GM18909 (cell line): ENCODE data around the gene RPSA.
"Not testable (repeated sequence)": the region's sequence is repeated elsewhere in the genome, so short reads cannot be mapped to it uniquely, and the experiment has no call there.

Source experiments
- ATAC-seq: cut with Tn5 transposase; IDR thresholded peaks from one replicate; pipeline ENCODE4 v1.9.1; 2021; ENCODE audit warnings: mild to moderate bottlenecking; ENCODE audit not compliant: unreplicated experiment, poor library complexity

The RPSA gene

DNA sequence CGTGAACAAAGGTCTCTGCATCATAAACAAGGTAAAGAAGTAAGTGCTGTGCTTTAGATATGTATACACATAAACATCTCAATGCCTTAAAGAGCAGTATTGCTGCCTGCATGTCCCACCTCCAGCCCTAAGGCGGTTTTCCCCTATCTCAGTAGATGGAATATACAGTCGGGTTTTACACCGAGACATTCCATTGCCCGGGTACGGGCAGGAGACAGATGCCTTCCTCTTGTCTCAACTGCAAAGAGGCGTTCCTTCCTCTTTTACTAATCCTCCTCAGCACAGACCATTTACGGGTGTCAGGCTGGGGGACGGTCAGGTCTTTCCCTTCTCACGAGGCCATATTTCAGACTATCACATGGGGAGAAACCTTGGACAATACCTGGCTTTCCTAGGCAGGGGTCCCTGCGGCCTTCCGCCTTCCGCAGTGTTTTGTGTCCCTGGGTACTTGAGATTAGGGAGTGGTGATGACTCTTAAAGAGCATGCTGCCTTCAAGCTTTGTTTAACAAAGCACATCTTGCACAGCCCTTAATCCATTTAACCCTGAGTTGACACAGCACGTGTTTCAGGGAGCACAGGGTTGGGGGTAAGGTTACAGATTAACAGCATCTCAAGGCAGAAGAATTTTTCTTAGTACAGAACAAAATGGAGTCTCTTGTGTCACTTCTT lies 12.2 kb downstream of the RPSA start:
- not testable (repeated sequence) for ATAC-seq

DNA sequence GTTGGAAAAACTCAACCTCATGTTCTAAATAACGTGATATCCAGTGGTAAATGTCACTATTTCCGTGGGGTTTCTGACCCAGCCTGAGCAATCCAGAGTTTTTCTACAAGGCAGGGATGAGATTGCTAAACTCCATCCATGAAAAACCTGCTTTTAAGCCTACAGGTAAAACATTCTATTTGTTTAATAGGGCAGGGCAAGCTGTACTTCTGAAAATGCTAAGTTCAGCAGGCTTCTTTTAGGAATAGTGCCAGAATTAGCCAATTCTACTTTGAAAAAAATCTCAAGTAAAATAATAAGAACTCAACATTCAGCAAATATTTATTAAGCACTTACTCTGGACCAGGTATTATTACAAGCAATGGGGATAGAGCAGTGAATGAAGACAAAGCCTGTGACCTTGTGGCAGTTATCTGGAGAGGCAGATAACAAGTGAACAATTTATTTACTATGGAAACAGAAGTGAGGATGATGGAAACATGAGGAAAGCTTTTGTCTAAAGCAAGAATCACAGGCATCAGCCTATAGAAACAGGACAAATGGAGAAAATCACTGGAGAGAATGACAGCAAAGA lies 13.3 kb downstream of the RPSA start:
- ATAC-seq: no peak

DNA sequence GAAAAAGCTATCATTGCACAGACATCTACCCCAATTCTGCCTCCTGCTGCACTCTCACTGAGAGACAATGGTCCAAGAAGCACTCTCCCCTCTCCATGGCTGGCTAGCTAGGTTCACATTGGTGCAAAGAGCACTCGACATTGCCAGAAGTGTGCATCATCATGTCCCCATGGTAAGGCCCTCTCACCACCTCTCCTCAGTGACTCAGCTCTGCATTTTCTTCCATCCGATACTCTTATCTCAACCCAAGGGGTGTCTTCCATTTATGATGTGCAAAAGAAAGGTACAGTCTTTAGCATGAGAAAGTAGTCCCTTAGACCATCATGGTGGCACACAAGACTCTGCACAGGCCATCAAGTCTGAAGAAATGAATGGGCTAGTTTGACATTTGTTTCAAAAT lies 14.0 kb downstream of the RPSA start:
- no peak for ATAC-seq

DNA sequence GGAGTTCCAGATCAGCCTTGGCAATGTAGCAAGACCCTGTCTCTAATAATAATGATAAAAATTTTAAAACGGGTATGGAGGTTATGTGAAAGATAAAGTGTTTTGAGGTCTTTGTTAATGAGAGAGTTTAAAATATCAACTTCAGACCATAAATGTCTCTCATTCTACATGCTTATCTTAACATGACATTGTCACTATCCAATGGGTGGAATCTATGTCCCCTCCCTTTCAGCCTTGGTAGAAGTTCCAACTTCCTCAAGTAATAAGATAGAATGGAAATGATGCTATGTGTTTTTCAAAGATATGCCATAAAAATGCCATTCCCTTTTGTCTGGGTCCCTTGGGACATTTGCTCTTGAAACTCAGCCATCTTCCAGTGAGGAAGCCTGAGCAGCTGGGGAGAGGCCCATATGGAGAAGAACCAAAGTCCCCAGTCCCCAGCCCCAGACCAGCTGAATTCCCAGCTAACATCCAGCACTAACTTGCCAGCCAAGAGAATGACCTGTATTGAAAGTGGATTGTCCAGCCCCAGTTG lies 17.0 kb downstream of the RPSA start:
- no peak for ATAC-seq

DNA sequence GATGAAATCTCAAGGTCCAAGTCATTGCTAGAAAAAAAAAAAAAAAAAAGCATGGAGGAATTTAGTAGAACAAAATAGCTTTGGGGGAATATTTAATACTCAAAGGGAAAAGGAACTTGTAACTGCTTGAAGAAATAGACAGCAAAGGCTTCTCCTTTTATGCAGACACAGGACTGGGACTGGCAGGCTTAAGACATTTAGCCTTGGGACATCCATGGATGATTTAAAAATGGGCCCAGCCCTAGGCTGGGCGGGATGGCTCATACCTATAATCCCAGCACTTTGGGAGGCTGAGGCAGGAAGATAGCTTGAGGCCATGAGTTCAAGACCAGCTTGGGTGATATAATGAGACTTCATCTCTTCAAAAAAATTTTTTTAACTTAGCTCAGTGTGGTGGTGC lies 19.8 kb downstream of the RPSA start:
- no peak for ATAC-seq

DNA sequence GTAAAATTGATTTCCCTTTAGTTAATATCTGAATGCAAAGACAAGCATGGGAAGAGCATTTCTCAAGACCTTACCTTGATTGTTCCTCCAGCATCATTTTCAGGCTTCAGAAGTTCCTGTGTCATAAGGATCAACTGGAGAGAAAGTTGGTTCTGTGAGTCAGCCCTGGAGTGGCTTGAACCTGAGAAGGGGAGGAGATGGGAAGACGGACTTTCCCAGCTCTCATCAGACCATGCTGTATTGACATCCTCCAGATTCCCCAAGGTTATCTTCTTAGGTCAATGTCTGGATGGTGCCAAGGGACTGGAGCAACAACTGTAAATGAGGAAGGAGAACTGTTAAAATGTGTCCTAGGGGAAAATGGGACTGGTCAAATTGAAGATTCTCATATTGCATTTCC lies 21.0 kb downstream of the RPSA start:
- no peak for ATAC-seq

DNA sequence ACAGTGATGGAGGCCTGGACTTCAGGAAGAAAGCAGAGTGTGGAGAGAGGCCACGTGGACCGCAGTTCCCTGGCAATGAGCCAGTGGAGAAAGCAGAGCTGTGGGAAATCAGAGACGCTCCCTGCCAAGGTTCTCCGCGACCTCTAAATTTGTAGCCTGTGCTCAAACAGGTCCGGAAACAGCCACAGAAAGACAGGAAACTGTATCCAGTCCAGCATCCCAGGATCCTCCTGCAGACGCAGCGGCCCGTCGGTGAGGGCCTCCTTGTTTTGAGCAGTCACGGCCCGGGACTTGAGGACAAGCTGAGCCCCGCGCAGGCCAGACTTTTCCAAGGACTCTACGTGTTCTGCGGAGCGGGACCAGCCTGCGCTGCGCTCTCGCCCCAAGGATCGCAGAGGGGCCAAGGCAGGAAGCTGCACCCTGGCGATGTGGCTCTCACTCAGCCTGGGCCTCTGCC lies 22.3 kb downstream of the RPSA start:
- no peak for ATAC-seq

DNA sequence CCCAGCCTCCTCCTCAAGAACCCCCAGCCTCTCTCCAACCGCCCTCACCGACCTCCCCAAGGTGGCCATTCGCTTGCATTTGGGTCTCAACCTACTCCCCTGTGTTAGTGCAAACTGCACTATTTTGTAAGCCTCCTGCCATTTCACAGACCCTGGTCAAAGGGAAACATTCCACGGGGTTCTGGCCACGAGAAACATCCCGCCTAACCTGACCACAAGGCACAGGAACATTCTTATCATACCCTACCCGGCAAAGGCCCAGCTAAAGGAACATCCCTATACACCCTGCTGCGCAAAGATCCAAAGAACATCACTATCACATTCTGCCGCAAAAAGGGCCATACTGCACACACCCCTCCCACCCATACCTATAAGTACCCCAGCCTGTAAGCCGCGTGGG lies 22.9 kb downstream of the RPSA start:
- no peak for ATAC-seq

DNA sequence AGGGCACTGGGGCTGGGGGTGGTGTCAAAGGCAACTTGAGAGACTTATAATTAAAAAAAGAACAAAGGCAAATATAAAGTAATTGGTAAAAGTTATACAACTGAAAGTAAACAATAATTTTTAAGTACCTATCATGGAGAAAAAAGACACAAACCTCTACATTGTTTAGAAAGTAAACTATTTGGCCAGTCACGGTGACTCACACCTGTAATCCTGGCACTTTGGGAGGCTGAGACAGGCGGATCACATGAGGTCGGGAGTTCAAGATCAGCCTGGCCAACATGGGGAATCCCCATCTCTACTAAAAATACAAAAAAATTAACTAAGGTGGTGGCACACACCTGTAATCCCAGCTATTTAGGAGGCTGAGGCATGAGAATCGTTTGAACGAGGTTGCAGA lies 25.8 kb downstream of the RPSA start:
- no peak for ATAC-seq

DNA sequence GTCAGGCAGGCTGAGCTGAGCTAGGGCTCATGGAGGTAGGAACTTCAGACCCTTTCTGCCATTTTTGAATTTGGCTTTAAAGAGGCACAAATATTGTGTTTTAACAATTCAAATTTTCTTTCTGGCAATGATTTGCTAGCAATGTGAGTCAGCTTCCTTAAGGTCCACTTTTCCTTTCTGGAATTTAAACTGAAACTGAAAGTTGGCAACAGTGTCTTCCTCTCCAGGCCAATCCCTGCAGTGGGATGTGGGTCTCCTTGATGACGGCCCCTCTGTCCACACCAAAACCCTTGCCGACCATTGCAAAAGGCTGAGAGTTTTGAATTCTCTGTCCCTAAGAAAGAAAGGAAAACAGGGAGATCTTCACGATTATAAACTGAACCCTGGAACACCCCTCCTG lies 27.1 kb downstream of the RPSA start:
- ATAC-seq: no peak

DNA sequence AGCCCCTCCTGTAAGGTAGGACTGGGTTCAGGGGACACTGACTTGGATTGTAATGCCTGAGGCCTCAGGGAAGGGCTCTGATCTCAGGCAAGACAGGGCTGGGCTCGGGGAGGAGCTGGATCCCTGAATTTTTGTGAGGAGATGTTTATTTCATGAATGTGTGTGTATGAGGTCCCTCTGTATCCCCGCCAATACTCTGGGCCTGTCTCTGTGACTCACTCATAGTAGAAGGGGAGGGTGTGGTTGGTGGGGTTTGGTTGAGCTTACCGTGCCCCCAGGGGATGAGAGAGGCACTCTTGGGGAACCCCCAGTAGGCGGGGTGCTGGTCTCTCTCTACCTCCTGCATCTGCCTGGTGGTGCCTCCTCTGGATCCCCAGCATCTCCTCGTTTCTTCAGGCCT lies 28.1 kb downstream of the RPSA start:
- no peak for ATAC-seq

DNA sequence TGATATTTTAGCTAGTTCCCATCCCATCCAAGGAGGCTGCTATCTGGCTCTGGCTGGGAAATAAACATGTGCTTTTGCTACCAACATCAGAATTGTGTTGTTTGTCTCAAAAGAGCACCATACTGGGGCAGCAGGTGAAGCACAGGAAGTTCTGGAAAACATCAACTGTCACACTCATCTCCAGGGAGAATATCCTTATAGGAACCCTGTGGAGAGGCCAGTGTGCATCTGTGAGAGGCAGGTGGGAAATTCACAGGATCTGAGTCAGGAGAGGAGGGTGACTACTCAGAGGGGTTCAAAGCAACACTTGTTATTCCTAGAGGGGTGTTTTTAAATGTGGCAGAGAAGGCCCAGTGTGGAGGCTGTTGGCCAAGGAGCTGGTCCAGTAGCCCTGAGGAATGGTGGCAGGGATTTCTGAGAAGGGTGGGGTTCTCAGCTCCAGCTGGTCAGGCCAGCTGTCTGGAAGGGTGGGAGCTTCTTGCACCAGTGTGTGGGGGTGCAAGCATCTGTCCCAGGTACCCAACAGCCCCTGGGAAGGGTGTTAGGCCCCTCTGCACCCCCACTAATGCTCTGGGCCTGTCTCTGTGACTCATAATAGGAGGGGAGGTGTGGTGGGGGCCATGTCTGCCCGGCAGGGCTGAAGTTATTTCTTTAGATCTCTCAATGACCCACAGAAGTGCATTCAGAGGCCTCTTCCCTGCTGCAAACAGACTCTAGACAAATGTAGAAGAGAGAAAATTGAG lies 28.7 kb downstream of the RPSA start:
- ATAC-seq: no peak

DNA sequence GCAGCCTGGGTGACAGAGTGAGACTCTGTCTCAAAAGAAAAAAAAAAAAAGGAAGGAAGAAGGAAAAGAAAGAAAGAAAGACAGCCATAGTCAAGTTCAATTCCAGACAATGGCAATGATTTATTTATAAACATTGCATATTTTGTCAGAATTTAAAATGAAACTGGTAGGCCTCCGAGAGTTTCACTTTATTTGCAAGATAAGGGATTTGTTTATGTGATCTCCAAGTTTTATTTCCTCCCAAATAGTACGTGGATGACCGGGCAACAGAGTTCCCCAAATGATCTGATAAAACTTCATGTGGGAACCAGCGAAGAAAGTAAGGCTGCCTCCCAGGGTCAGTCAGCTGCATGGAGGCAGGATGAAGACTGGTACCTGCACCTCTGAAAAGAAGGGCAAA lies 32.4 kb downstream of the RPSA start:
- ATAC-seq: no peak

DNA sequence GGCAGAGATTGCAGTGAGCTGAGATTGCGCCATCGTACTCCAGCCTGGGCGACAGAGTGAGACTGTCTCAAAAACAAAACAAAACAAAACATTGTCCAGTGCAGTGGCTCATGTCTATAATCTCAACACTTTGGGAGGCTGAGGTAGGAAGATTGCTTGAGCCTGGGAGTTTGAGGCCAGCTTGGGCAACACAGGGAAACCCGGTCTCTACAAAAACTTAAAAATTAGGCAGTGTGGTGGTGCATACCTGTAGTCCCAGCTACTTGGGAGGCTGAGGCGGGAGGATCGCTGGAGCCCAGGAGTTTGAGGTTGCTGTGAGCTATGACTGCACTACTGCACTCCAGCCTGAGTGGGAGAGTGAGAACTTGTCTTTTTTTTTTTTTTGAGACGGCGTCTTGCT lies 33.8 kb downstream of the RPSA start:
- no peak for ATAC-seq

DNA sequence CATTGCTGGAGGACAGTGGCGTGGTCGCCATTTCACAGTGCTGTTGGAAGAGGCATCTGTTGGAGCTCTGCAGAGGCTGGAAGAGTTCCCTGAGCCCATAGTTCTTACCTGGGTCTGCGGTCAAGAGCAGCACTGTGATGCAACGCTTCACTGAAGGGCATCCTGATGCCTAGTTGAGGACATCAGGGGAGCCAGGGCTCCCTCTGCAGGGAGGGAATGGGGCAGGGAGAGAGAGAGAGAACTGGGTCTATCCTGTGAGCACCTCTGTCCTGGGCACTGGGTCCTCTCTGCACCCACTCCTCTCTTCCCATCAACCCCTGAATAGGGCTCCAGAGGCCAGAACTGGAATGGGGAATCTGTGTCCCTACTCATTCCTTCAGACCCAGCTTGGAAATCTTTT lies 37.0 kb downstream of the RPSA start:
- ATAC-seq: no peak

DNA sequence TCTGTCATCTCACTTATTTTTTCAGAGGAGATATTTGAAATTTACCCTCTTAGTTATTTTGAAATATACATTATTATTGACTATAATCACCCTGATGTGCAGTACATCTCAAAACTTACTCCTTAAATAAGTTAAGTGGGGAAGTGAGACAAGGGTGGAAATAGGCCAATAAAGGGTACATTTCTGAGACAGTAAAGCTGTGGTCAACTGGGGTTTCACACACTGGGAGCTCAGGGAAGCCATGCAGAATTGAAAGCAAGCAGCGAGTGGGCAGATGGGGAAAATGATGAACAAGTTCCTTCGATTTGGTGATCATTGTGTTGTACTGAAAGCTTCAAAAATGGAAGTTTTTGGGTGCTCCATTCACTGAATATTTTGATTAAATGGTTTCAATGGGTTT lies 39.4 kb downstream of the RPSA start:
- ATAC-seq: no peak

DNA sequence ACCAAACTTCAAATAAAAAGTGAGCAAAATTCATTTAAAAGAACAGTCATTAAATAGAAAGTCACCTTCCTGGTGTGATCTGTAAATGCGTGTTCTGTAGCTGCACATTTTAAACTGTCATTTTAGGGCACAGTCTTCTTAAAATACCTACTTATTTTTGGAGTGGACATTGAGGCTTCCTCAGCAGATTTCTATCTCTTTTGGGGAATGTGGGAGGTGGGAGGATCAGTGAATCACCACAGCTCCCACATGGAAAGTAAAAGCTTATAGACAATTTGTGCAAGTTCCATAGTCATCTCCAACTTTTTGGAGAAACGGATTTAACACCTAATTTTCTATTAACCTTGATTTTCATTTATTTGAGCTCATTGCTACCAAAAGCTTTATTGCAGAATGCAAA lies 39.9 kb downstream of the RPSA start:
- ATAC-seq: no peak

DNA sequence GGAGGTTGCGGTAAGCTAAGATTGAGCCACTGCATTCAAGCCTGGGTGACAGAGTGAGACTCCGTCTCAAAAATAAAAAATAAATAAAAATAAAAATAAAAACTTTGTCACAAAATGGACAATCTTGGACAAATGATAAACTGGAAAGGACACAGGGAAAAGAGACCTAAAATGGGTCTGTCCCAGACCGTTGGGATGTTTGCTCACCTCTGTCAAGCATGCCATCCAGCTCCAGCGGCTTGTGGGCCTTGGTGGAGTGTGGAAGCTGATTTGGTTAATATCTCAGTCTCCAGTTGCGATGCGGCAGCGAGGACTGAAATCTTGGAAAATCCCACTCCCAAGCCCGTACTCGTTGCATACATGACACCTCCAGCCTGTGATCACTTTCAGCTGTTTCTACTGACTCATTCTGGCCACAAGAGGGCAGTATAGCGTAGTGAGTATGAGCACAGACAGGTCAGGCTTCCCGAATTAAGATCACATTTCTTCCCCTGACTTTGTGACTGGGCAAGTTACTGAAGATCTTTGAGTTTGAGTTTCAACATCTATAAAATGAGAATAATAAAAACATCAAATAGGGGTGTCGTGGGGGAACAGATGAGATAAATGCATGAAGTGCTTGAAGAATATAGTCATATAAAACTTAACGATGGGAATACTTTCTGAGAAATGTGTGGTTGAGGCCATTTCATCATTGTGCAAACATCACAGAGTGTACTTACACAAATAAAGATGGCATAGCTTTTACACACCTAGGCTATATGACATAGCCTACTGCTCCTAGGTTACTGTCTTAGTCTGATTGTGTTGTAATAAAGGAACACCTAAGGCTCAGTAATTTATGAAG lies 41.3 kb downstream of the RPSA start:
- ATAC-seq: peak; percentile 86

DNA sequence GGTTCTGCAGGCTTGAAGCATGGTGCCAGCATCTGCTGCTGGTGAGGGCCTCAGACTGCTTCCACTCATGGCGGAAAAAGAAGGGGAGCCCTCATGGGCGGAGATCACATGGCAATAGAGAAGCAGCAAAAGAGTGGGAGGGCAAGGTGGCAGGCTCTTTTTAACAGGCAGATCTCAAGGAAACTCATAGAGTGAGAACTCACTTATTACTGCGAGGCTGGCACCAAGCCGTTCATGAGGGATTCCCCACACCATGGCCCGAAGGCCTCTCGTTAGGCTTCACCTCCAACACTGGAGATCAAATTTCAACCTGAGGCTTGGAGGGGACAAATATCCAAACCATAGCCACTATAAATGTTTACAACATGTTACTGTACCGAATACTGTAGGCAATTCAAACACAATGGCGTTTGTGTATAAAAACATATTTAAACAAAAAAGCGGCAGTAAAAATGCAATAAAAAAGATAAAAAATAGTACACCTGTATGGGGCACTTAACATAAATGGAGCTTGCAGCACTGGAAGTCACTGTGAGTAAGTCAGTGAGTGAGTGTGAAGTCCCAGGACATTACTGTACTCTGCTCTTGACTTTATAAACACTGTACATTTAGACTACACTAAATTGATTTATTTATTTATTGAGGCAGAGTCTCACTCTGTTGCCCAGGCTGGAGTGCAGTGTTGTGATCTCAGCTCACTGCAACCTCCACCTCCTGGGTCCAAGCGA lies 42.1 kb downstream of the RPSA start:
- ATAC-seq: no peak

DNA sequence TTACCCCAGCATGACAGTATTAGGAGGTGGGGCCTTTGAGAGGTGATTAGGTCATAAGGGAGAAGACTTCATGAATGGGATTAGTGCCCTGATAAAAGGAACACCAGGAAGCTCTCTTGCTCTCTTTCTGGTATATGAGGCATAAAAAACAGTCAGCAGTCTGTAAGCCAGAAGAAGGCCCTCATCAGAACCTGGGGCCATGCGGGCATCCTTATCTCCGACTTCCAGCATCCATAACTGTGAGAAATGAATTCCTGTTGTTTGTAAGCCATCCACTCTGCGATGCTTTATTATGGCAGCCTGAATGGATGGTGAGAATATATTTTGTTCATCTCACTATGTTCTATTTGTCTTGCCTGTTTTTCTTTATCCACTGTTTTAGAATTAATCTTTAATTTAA lies 43.3 kb downstream of the RPSA start:
- ATAC-seq: no peak
